H9 (cell line): ENCODE results near the gene TMEM132D. TPM values are rescaled to one million over a fixed set of nuclear protein-coding genes. Genes with fewer than 3 reads are reported as not detected.

Experiments used
- DNase-seq: peaks from one replicate; pipeline ENCODE4 v3.0.0-alpha.2; 2017
- H2AFZ ChIP-seq: one replicate; pipeline ENCODE4 v1.6.1; 2013; ENCODE audit warnings: mild to moderate bottlenecking, low read length, control low read depth, moderate library complexity
- H2AK5ac ChIP-seq: 2 replicates; pipeline ENCODE4 v1.6.1; 2013; ENCODE audit warnings: low read length, control low read depth, mixed read lengths; ENCODE audit not compliant: insufficient read length
- H2BK120ac ChIP-seq: one replicate; pipeline ENCODE4 v1.6.1; 2013; ENCODE audit warnings: low read depth, mild to moderate bottlenecking, low read length, control low read depth, inconsistent platforms; ENCODE audit not compliant: poor library complexity, severe bottlenecking
- H2BK12ac ChIP-seq: 2 replicates; pipeline ENCODE4 v1.6.1; 2013; ENCODE audit warnings: low read length, control low read depth, mixed read lengths, low read depth; ENCODE audit not compliant: insufficient read length
- H2BK15ac ChIP-seq: 2 replicates; pipeline ENCODE4 v1.6.1; 2013; ENCODE audit warnings: low read depth, low read length, control low read depth
- H2BK20ac ChIP-seq: one replicate; pipeline ENCODE4 v1.6.1; 2013; ENCODE audit warnings: low read depth, mild to moderate bottlenecking, low read length, control low read depth, inconsistent platforms; ENCODE audit not compliant: poor library complexity, severe bottlenecking
- H2BK5ac ChIP-seq: 2 replicates; pipeline ENCODE4 v1.6.1; 2013; ENCODE audit warnings: low read length, control low read depth, mixed read lengths; ENCODE audit not compliant: insufficient read length
- H3K14ac ChIP-seq: 2 replicates; pipeline ENCODE4 v1.6.1; 2013; ENCODE audit warnings: low read length, control low read depth; ENCODE audit not compliant: insufficient read depth
- H3K18ac ChIP-seq: 2 replicates; pipeline ENCODE4 v1.6.1; 2013; ENCODE audit warnings: low read depth, mild to moderate bottlenecking, mixed read lengths, low read length, control low read depth; ENCODE audit not compliant: insufficient read length
- H3K23ac ChIP-seq: 2 replicates; pipeline ENCODE4 v1.6.1; 2013; ENCODE audit warnings: low read length, control low read depth, mixed read lengths, low read depth; ENCODE audit not compliant: insufficient read length
- H3K23me2 ChIP-seq: 2 replicates; pipeline ENCODE4 v1.6.1; 2013; ENCODE audit warnings: low read depth, mild to moderate bottlenecking, mixed read lengths, low read length, control low read depth; ENCODE audit not compliant: insufficient read length, poor library complexity, severe bottlenecking
- H3K27ac ChIP-seq: 2 replicates; pipeline ENCODE4 v1.5.1; 2013; ENCODE audit warnings: low read length, control low read depth, mixed read lengths, low read depth; ENCODE audit not compliant: insufficient read length
- H3K27me3 ChIP-seq: 2 replicates; pipeline ENCODE4 v1.6.1; 2013; ENCODE audit warnings: low read length, control low read depth, inconsistent platforms; ENCODE audit not compliant: insufficient read depth
- H3K4ac ChIP-seq: 2 replicates; pipeline ENCODE4 v1.6.1; 2013; ENCODE audit warnings: low read depth, mild to moderate bottlenecking, control low read depth, inconsistent platforms, low read length, moderate library complexity
- H3K4me1 ChIP-seq: 2 replicates; pipeline ENCODE4 v1.6.1; 2013; ENCODE audit warnings: low read length, control low read depth, inconsistent platforms; ENCODE audit not compliant: insufficient read depth
- H3K4me2 ChIP-seq: 2 replicates; pipeline ENCODE4 v1.6.1; 2013; ENCODE audit warnings: low read length, control low read depth, mixed read lengths; ENCODE audit not compliant: insufficient read length, insufficient read depth
- H3K56ac ChIP-seq: 2 replicates; pipeline ENCODE4 v1.6.1; 2013; ENCODE audit warnings: low read depth, mild to moderate bottlenecking, mixed read lengths, low read length, control low read depth; ENCODE audit not compliant: insufficient read length
- H3K79me1 ChIP-seq: 2 replicates; pipeline ENCODE4 v1.6.1; 2013; ENCODE audit warnings: low read depth, mild to moderate bottlenecking, moderate library complexity, low read length, control low read depth, inconsistent platforms; ENCODE audit not compliant: insufficient read depth, poor library complexity, severe bottlenecking
- H3K79me2 ChIP-seq: 2 replicates; pipeline ENCODE4 v1.6.1; 2013; ENCODE audit warnings: low read length, control low read depth, inconsistent platforms; ENCODE audit not compliant: insufficient read depth
- H3K9ac ChIP-seq: 2 replicates; pipeline ENCODE4 v1.6.1; 2013; ENCODE audit warnings: low read length, control low read depth, mixed read lengths; ENCODE audit not compliant: insufficient read length; ENCODE audit errors: extremely low read depth
- H3K9me3 ChIP-seq: one replicate; pipeline ENCODE4 v1.6.1; 2013; ENCODE audit warnings: low read depth, low read length, inconsistent platforms; ENCODE audit not compliant: control insufficient read depth
- H3T11ph ChIP-seq: one replicate; pipeline ENCODE4 v1.6.1; 2013; ENCODE audit warnings: mild to moderate bottlenecking, low read length, control low read depth, inconsistent platforms
- H4K20me1 ChIP-seq: one replicate; pipeline ENCODE4 v1.6.1; 2013; ENCODE audit not compliant: control insufficient read depth, insufficient read length, insufficient read depth
- H4K5ac ChIP-seq: 2 replicates; pipeline ENCODE4 v1.6.1; 2013; ENCODE audit warnings: low read depth, mild to moderate bottlenecking, mixed read lengths, low read length, control low read depth; ENCODE audit not compliant: insufficient read length
- H4K8ac ChIP-seq: replicated peaks from 2 replicates; pipeline ENCODE4 v1.6.1; 2013; ENCODE audit warnings: low read length, control low read depth, mixed read lengths, low read depth; ENCODE audit not compliant: insufficient read length
- H4K91ac ChIP-seq: 2 replicates; pipeline ENCODE4 v1.6.1; 2013; ENCODE audit warnings: low read depth, mild to moderate bottlenecking, moderate library complexity, mixed read lengths, low read length, control low read depth; ENCODE audit not compliant: insufficient read length
- H3K27ac Mint-ChIP-seq, 3 experiments: 2 replicates in 2 of 3; 3 replicates in 1 of 3; pipeline ENCODE4 v1.8.0; 2020 to 2021; ENCODE audit warnings: mixed read lengths in 3 of 3, mild to moderate bottlenecking in 1 of 3, moderate library complexity in 1 of 3
- H3K27me3 Mint-ChIP-seq: 2 replicates; pipeline ENCODE4 v1.8.0; 2021; ENCODE audit warnings: low read depth, mild to moderate bottlenecking, moderate library complexity, mixed read lengths
- H3K36me3 Mint-ChIP-seq, 3 experiments: 2 replicates in 2 of 3; 3 replicates in 1 of 3; pipeline ENCODE4 v1.8.0; 2020 to 2021; ENCODE audit warnings: low read depth in 3 of 3, mixed read lengths in 3 of 3; ENCODE audit not compliant: insufficient read depth in 1 of 3
- H3K4me1 Mint-ChIP-seq, 2 experiments: 2 replicates each; pipeline ENCODE4 v1.8.0; 2020; ENCODE audit warnings: mixed read lengths in 2 of 2
- H3K4me3 Mint-ChIP-seq, 2 experiments: 2 replicates in 1 of 2; 3 replicates in 1 of 2; pipeline ENCODE4 v1.8.0; 2020 to 2021; ENCODE audit warnings: mild to moderate bottlenecking in 2 of 2, mixed read lengths in 2 of 2, moderate library complexity in 1 of 2
- H3K9me3 Mint-ChIP-seq, 2 experiments: 2 replicates in 1 of 2; 3 replicates in 1 of 2; pipeline ENCODE4 v1.8.0; 2020; ENCODE audit warnings: mild to moderate bottlenecking in 2 of 2, mixed read lengths in 2 of 2, moderate library complexity in 1 of 2
- WGBS: extraction: QIAGEN DNeasy Blood & Tissue Kit; methylation state at CpG from one replicate; pipeline ENCODE4 v1.1.7; 2013; ENCODE audit warnings: missing lambda C conversion rate, low lambda C conversion rate, mixed read lengths; ENCODE audit not compliant: insufficient read length; ENCODE audit errors: extremely low coverage; 5-methylcytosine and 5-hydroxymethylcytosine counted together
- total RNA-seq: library from RNA; stranded (reverse); gene quantifications from 2 replicates; pipeline ENCODE4 v1.2.1, GENCODE V29; 2021
- TF ChIP-seq, protein P1 (sequence below): fragments of 200-600 bp; sonication (generic); conservative IDR thresholded peaks from 3 replicates; pipeline ENCODE4 v1.8.0; 2021; ENCODE audit warnings: antibody characterized with exemption, mild to moderate bottlenecking

Gene TMEM132D
- total RNA-seq, 1 experiment from 2014 or later = 6.1 TPM

DNA sequence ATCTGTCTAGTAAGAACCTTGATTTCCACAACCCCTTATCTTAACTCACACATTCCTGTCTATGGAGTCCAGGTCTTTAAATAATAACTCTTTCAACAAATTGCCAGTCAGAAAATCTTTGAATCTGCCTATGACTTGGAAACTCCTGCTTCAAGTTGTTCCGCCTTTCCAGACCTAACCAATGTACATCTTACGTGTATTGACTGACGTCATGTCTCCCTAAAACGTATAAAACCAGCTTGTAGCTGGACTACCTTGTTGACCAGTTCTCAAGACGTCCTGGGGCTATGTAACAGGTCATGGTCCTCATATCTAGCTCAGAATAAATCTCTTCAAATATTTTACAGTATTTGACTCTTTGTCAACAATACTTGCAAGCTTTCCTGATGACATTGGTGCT, 337.0 kb downstream of the TMEM132D start:
- H3T11ph ChIP-seq = no peak overlapping the region
- H3K4me2 ChIP-seq = no peak overlapping the region
- no peaks in the 10 kb centered on the region for H3K4me1 ChIP-seq
- H4K5ac ChIP-seq = no peak overlapping the region
- H2BK120ac ChIP-seq = no peak overlapping the region
- no peak for DNase-seq
- H3K79me2 ChIP-seq = no peaks in the 10 kb centered on the region
- no peak overlapping the region for H4K8ac ChIP-seq
- Mint-ChIP-seq H3K27ac (no peak overlapping the region), H3K4me3 (no peak overlapping the region), H3K27me3 (no peaks in the 10 kb centered on the region), H3K9me3 (peaks cover 5 to 8% of the 10 kb centered on the region in 2 experiments; a peak in 4 of 5 replicates), H3K4me1 (peaks cover 1 to 5% of the 10 kb centered on the region in 2 experiments; a peak in 3 of 4 replicates), H3K36me3 (peaks cover 0 to 17% (median 6%) of the 10 kb centered on the region in 3 experiments; a peak in 4 of 7 replicates)
- no peak overlapping the region for H2BK5ac ChIP-seq
- H2BK20ac ChIP-seq = no peak overlapping the region
- peaks cover 6% of the 10 kb centered on the region for H3K9me3 ChIP-seq
- H2BK12ac ChIP-seq = no peak overlapping the region
- H3K9ac ChIP-seq = no peak overlapping the region
- no peak overlapping the region for H3K14ac ChIP-seq
- TF ChIP-seq, protein P1, sequence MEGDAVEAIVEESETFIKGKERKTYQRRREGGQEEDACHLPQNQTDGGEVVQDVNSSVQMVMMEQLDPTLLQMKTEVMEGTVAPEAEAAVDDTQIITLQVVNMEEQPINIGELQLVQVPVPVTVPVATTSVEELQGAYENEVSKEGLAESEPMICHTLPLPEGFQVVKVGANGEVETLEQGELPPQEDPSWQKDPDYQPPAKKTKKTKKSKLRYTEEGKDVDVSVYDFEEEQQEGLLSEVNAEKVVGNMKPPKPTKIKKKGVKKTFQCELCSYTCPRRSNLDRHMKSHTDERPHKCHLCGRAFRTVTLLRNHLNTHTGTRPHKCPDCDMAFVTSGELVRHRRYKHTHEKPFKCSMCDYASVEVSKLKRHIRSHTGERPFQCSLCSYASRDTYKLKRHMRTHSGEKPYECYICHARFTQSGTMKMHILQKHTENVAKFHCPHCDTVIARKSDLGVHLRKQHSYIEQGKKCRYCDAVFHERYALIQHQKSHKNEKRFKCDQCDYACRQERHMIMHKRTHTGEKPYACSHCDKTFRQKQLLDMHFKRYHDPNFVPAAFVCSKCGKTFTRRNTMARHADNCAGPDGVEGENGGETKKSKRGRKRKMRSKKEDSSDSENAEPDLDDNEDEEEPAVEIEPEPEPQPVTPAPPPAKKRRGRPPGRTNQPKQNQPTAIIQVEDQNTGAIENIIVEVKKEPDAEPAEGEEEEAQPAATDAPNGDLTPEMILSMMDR = no peak
- H3K23me2 ChIP-seq = no peaks in the 10 kb centered on the region
- H3K27ac ChIP-seq = no peak overlapping the region
- H3K18ac ChIP-seq = no peak overlapping the region
- H4K20me1 ChIP-seq = no peaks in the 10 kb centered on the region
- no peak overlapping the region for H4K91ac ChIP-seq
- H3K79me1 ChIP-seq = no peaks in the 10 kb centered on the region
- no peak overlapping the region for H3K4ac ChIP-seq
- H2AK5ac ChIP-seq = no peak overlapping the region
- no CpG with 5 or more reads among the region's 5 CpGs for whole genome bisulfite sequencing
- no peak overlapping the region for H3K56ac ChIP-seq
- H2BK15ac ChIP-seq = no peak overlapping the region
- no peak overlapping the region for H2AFZ ChIP-seq
- H3K27me3 ChIP-seq = no peaks in the 10 kb centered on the region
- H3K23ac ChIP-seq = no peak overlapping the region
